ENCODE data around the gene GOLGA7B. TPM values are rescaled to one million over a fixed set of nuclear protein-coding genes. Genes with fewer than 3 reads are reported as not detected.
A peak's percentile ranks its signal among the peaks of the same experiment; 100 is the strongest.

GOLGA7B gene
- total RNA-seq, 2 donors from 2014 or later = 0.18 to 0.27 TPM

DNA sequence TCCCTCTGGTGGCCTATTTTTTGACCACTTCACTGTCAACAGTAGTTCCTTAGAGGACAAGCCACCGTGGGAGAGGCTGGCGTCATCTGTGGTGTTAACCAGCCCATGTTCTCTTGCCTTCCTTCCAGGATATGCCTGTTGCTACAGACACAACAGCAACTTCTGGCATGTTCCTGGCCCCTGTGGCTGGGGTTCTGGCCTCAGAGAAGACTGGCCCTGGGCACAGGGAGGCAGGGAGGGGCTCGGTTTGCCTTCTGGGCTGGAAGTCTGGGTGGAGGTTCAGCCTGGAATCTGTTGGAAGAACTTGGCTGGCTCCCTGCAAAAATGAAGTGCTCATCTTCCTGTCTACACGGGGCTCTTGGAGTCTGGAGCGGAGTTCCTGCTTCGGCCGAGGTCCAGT, 25.7 kb downstream of the GOLGA7B start:
- Histone ChIP-seq H3K9me3 (ENCODE audit: control insufficient read depth, low read length) (no peaks in the 10 kb centered on the region), H3K36me3 (ENCODE audit: control insufficient read depth, insufficient read depth, low read length) (no peaks in the 10 kb centered on the region), H3K4me1 (ENCODE audit: control insufficient read depth, insufficient read depth, low read length) (no peaks in the 10 kb centered on the region), H3K27ac (ENCODE audit: low read depth, low read length) (no peak overlapping the region), H3K27me3 (ENCODE audit: control insufficient read depth, insufficient read depth, low read length, poor library complexity, severe bottlenecking) (no peaks in the 10 kb centered on the region), H3K4me3 (ENCODE audit: low read length) (no peak overlapping the region), H3K9ac (ENCODE audit: extremely low read depth, low read length, poor library complexity, severe bottlenecking) (no peak overlapping the region)
- peaks cover 13% of the 10 kb centered on the region for H3K27me3 Mint-ChIP-seq (ENCODE audit: insufficient read depth)
- H3K4me1 Mint-ChIP-seq = peaks cover 3% of the 10 kb centered on the region
- no peak overlapping the region for H3K27ac Mint-ChIP-seq
- TF ChIP-seq, protein P1, sequence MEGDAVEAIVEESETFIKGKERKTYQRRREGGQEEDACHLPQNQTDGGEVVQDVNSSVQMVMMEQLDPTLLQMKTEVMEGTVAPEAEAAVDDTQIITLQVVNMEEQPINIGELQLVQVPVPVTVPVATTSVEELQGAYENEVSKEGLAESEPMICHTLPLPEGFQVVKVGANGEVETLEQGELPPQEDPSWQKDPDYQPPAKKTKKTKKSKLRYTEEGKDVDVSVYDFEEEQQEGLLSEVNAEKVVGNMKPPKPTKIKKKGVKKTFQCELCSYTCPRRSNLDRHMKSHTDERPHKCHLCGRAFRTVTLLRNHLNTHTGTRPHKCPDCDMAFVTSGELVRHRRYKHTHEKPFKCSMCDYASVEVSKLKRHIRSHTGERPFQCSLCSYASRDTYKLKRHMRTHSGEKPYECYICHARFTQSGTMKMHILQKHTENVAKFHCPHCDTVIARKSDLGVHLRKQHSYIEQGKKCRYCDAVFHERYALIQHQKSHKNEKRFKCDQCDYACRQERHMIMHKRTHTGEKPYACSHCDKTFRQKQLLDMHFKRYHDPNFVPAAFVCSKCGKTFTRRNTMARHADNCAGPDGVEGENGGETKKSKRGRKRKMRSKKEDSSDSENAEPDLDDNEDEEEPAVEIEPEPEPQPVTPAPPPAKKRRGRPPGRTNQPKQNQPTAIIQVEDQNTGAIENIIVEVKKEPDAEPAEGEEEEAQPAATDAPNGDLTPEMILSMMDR (conservative IDR thresholded peaks at IDR 0.05) = no peak
- no peaks in the 10 kb centered on the region for H3K9me3 Mint-ChIP-seq
- 89 to 96% methylated on average over 5 to 7 of the region's 7 CpGs for WGBS, 2 experiments (ENCODE audit: insufficient coverage in 1 of 2, insufficient read length in 1 of 2)
- H3K36me3 Mint-ChIP-seq (ENCODE audit: low read depth) = no peaks in the 10 kb centered on the region
- no peak overlapping the region for H3K4me3 Mint-ChIP-seq
- no peak for DNase-seq

DNA sequence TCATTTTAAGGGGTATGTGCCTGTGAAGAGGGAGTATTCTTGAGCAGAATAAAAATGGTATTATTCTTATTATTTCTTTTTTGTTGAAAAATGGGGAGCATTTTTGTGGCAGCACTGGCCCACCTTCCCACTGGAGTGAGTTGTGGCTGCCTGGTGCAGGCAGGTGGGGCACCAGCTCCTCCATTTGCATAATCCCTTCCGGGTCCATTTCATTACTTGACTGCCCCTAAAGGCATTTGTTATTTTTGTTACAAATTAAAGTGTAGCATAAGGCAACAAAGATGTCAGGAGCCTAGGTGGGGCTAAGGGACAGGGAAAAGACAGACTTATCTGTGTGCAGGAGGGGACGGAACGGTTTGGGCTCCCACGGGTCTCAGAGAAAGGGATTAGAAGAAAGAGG, 26.8 kb downstream of the GOLGA7B start:
- Histone ChIP-seq H3K27me3 (ENCODE audit: control insufficient read depth, insufficient read depth, low read length, poor library complexity, severe bottlenecking) (no peaks in the 10 kb centered on the region), H3K9me3 (ENCODE audit: control insufficient read depth, low read length) (no peaks in the 10 kb centered on the region), H3K9ac (ENCODE audit: extremely low read depth, low read length, poor library complexity, severe bottlenecking) (no peak overlapping the region), H3K4me1 (ENCODE audit: control insufficient read depth, insufficient read depth, low read length) (no peaks in the 10 kb centered on the region), H3K4me3 (ENCODE audit: low read length) (no peak overlapping the region), H3K27ac (ENCODE audit: low read depth, low read length) (no peak overlapping the region), H3K36me3 (ENCODE audit: control insufficient read depth, insufficient read depth, low read length) (no peaks in the 10 kb centered on the region)
- Mint-ChIP-seq H3K4me1 (peaks cover 3% of the 10 kb centered on the region), H3K9me3 (no peaks in the 10 kb centered on the region), H3K27me3 (ENCODE audit: insufficient read depth) (peaks cover 17% of the 10 kb centered on the region), H3K4me3 (no peak overlapping the region), H3K27ac (no peak overlapping the region), H3K36me3 (ENCODE audit: low read depth) (no peaks in the 10 kb centered on the region)
- TF ChIP-seq, protein P1 (conservative IDR thresholded peaks at IDR 0.05) = peak; percentile 10
- no peak for DNase-seq
- WGBS, 2 experiments (ENCODE audit: insufficient coverage in 1 of 2, insufficient read length in 1 of 2) = 40 to 59% methylated on average over 1 to 4 of the region's 4 CpGs

DNA sequence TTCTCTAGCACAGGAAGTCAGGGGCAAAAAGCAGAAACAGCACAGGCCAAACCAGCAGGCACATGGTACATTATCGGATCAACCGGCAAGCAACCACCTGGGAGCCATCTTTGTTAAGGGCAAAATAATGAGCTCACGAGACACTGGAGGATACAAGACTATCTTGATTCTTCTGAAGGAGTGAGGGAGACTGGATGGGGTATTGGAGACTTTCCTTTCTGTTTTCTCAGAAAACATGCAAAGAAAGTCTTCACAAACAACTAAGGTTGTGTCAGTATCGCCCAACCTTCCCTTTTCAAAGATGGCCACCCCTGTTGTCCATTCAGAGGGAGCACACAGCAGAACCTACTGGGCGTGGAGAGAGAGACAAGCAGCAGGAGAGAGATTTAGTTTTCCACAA, 29.6 kb downstream of the GOLGA7B start:
- Histone ChIP-seq H3K27ac (ENCODE audit: low read depth, low read length) (no peak overlapping the region), H3K4me3 (ENCODE audit: low read length) (no peak overlapping the region), H3K9ac (ENCODE audit: extremely low read depth, low read length, poor library complexity, severe bottlenecking) (no peak overlapping the region), H3K9me3 (ENCODE audit: control insufficient read depth, low read length) (no peaks in the 10 kb centered on the region), H3K27me3 (ENCODE audit: control insufficient read depth, insufficient read depth, low read length, poor library complexity, severe bottlenecking) (no peaks in the 10 kb centered on the region), H3K4me1 (ENCODE audit: control insufficient read depth, insufficient read depth, low read length) (no peaks in the 10 kb centered on the region), H3K36me3 (ENCODE audit: control insufficient read depth, insufficient read depth, low read length) (no peaks in the 10 kb centered on the region)
- DNase-seq = no peak
- Mint-ChIP-seq H3K4me1 (peaks cover 8% of the 10 kb centered on the region), H3K9me3 (no peaks in the 10 kb centered on the region), H3K4me3 (no peak overlapping the region), H3K36me3 (ENCODE audit: low read depth) (no peaks in the 10 kb centered on the region), H3K27me3 (ENCODE audit: insufficient read depth) (peaks cover 14% of the 10 kb centered on the region), H3K27ac (no peak overlapping the region)
- TF ChIP-seq, protein P1 (conservative IDR thresholded peaks at IDR 0.05) = no peak
- WGBS, 2 experiments (ENCODE audit: insufficient coverage in 1 of 2, insufficient read length in 1 of 2) = 92 to 100% methylated on average over 3 to 5 of the region's 5 CpGs

All from endodermal cell (in vitro differentiated cells).